Upper lobe of left lung (tissue), 6 donors: ENCODE data around the gene SYT8. TPM values are rescaled to one million over a fixed set of nuclear protein-coding genes. Genes with fewer than 3 reads are reported as not detected.

Experiments
- ATAC-seq, 2 donors: fragments of 200-7000 bp; cut with Tn5 transposase; one replicate each; pipeline ENCODE4 v1.9.1; 2022; ENCODE audit warnings: mild to moderate bottlenecking in 2 of 2, moderate library complexity in 2 of 2; ENCODE audit not compliant: low FRiP score in 2 of 2
- DNase-seq, 2 donors: peaks; one replicate each; pipeline ENCODE4 v3.0.0-alpha.2; 2019 to 2020
- H3K27ac ChIP-seq, 4 donors: fragments of 200-600 bp; sonication (generic); one replicate each; pipeline ENCODE4 v1.5.1; 2016 to 2019
- H3K27me3 ChIP-seq, 4 donors: fragments of 200-600 bp; sonication (generic); one replicate each; pipeline ENCODE4 v1.5.1; 2017 to 2019
- H3K36me3 ChIP-seq, 4 donors: fragments of 200-600 bp; sonication (generic); one replicate each; pipeline ENCODE4 v1.5.1; 2016 to 2019
- H3K4me1 ChIP-seq, 4 donors: fragments of 200-600 bp; sonication (generic); one replicate each; pipeline ENCODE4 v1.5.1; 2018 to 2019
- H3K4me3 ChIP-seq, 4 donors: fragments of 200-600 bp; sonication (generic); one replicate each; pipeline ENCODE4 v1.5.1; 2017 to 2019; ENCODE audit warnings: mild to moderate bottlenecking in 2 of 4, moderate library complexity in 1 of 4
- H3K9me3 ChIP-seq, 4 donors: fragments of 200-600 bp; sonication (generic); one replicate each; pipeline ENCODE4 v1.5.1; 2018 to 2019
- EP300 ChIP-seq, 4 donors: sonication (generic); formaldehyde crosslinking; IDR thresholded peaks; one replicate each; pipeline ENCODE4 v1.5.1; 2017; ENCODE audit warnings: antibody characterized with exemption in 4 of 4, control low read depth in 2 of 4
- POLR2A ChIP-seq, 4 donors: fragments of 450-650 bp; IDR thresholded peaks; one replicate each; pipeline ENCODE4 v1.5.1; 2016 to 2017; ENCODE audit warnings: antibody characterized with exemption in 4 of 4, mild to moderate bottlenecking in 2 of 4
- POLR2AphosphoS5 ChIP-seq, 2 donors: sonication (generic); formaldehyde crosslinking; IDR thresholded peaks; one replicate each; pipeline ENCODE4 v1.5.1; 2017; ENCODE audit warnings: antibody characterized with exemption in 2 of 2
- WGBS, 2 donors: methylation state at CpG; one replicate each; pipeline ENCODE4 v1.1.5; 2017 to 2018; 5-methylcytosine and 5-hydroxymethylcytosine counted together
- total RNA-seq, 6 donors: library from RNA; depleted of rRNA in 4 of 6; stranded (reverse); fragments of >200 nt in 4 of 6; gene quantifications; one replicate each; pipeline versions ENCODE4 v1.1.0 to v1.2.1, GENCODE V29; 2016 to 2021
- TF ChIP-seq, protein P1 (sequence below), 6 experiments: fragments of 450-650 bp in 4 of 6; fragments of 200-600 bp in 2 of 6; sonication (generic) in 2 of 6; IDR thresholded peaks; one replicate each; pipeline ENCODE4 v1.5.1; 2016 to 2019; ENCODE audit warnings: antibody characterized with exemption in 6 of 6
- donor health status: DM: no; HTN: no; CAD: no; lungs with moderate emphysema.
- donor health status: DM: no; HTN: yes; CAD: no; lungs with severe emphysema.

The SYT8 gene
- total RNA-seq, 6 donors from 2014 or later: 7.4 to 31.3 (median 22.9) TPM

- Histone ChIP-seq H3K4me1 (peaks cover 22 to 35% (median 24%) of the 10 kb centered on the region in 4 donors), H3K27ac (no peak overlapping the region), H3K36me3 (no peaks in the 10 kb centered on the region), H3K9me3 (no peaks in the 10 kb centered on the region), H3K27me3 (no peaks in the 10 kb centered on the region), H3K4me3 (no peak overlapping the region)
- DNase-seq: no peak
- TF ChIP-seq POLR2AphosphoS5 (IDR thresholded peaks at IDR 0.05) (no peak), EP300 (IDR thresholded peaks at IDR 0.05) (no peak), POLR2A (IDR thresholded peaks at IDR 0.05) (no peak)
- TF ChIP-seq, protein P1, sequence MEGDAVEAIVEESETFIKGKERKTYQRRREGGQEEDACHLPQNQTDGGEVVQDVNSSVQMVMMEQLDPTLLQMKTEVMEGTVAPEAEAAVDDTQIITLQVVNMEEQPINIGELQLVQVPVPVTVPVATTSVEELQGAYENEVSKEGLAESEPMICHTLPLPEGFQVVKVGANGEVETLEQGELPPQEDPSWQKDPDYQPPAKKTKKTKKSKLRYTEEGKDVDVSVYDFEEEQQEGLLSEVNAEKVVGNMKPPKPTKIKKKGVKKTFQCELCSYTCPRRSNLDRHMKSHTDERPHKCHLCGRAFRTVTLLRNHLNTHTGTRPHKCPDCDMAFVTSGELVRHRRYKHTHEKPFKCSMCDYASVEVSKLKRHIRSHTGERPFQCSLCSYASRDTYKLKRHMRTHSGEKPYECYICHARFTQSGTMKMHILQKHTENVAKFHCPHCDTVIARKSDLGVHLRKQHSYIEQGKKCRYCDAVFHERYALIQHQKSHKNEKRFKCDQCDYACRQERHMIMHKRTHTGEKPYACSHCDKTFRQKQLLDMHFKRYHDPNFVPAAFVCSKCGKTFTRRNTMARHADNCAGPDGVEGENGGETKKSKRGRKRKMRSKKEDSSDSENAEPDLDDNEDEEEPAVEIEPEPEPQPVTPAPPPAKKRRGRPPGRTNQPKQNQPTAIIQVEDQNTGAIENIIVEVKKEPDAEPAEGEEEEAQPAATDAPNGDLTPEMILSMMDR (IDR thresholded peaks at IDR 0.05): no peak
- WGBS, 2 donors: 86 to 97% methylated on average over 1 of the region's 1 CpG
- no peak for ATAC-seq
These were observed 25.3 kb downstream of the SYT8 start for GRCh38 chr11:1860108-1860507.

GRCh38 chr11:1861435-1862411 lies 26.9 kb downstream of the SYT8 start:
- TF ChIP-seq POLR2A (IDR thresholded peaks at IDR 0.05) (no peak), EP300 (IDR thresholded peaks at IDR 0.05) (no peak)
- TF ChIP-seq, protein P1 (IDR thresholded peaks at IDR 0.05): no peak
- no peaks in the 10 kb centered on the region for H3K27me3 ChIP-seq
- no peak overlapping the region for H3K27ac ChIP-seq
- 85% methylated on average over 4 of the region's 4 CpGs for WGBS, 2 donors
- no peak for DNase-seq
- no peak for ATAC-seq
- H3K36me3 ChIP-seq: no peaks in the 10 kb centered on the region
- H3K4me1 ChIP-seq: peaks cover 23 to 29% (median 25%) of the 10 kb centered on the region in 4 donors
- H3K4me3 ChIP-seq: no peak overlapping the region
- H3K9me3 ChIP-seq: no peaks in the 10 kb centered on the region

GRCh38 chr11:1862588-1863351 lies 28.0 kb downstream of the SYT8 start:
- WGBS, 2 donors: 77 to 90% methylated on average over 14 of the region's 14 CpGs
- H3K4me3 ChIP-seq: no peak overlapping the region
- H3K27me3 ChIP-seq: no peaks in the 10 kb centered on the region
- peaks cover 23 to 27% (median 25%) of the 10 kb centered on the region in 4 donors for H3K4me1 ChIP-seq
- ATAC-seq (peak in 1 of 2 donors; percentile 51), DNase-seq (peak in 1 of 2 donors; percentile 62)
- no peak for TF ChIP-seq POLR2A (IDR thresholded peaks at IDR 0.05)
- no peak for TF ChIP-seq EP300 (IDR thresholded peaks at IDR 0.05)
- TF ChIP-seq, protein P1 (IDR thresholded peaks at IDR 0.05): no peak
- no peak for TF ChIP-seq POLR2AphosphoS5 (IDR thresholded peaks at IDR 0.05)
- no peaks in the 10 kb centered on the region for H3K36me3 ChIP-seq
- H3K9me3 ChIP-seq: no peaks in the 10 kb centered on the region
- H3K27ac ChIP-seq: peak overlapping the region in 2 of 4 donors; percentile 54 to 57

GRCh38 chr11:1863352-1864216 lies 28.8 kb downstream of the SYT8 start:
- Histone ChIP-seq H3K27ac (peak overlapping the region; percentile 30 to 57 (median 50)), H3K36me3 (no peaks in the 10 kb centered on the region), H3K4me1 (peaks cover 23 to 27% (median 25%) of the 10 kb centered on the region in 4 donors), H3K4me3 (no peak overlapping the region), H3K9me3 (no peaks in the 10 kb centered on the region), H3K27me3 (no peaks in the 10 kb centered on the region)
- DNase-seq (peak; percentile 76 to 90), ATAC-seq (peak; percentile 87 to 95)
- TF ChIP-seq POLR2AphosphoS5 (IDR thresholded peaks at IDR 0.05) (peak; percentile 16 to 53), EP300 (IDR thresholded peaks at IDR 0.05) (no peak), POLR2A (IDR thresholded peaks at IDR 0.05) (peak in 1 of 4 donors; percentile 37)
- WGBS, 2 donors: 30 to 43% methylated on average over 12 to 19 of the region's 27 CpGs
